Measurements from ENCODE around the gene PCDH8. TPM values are rescaled to one million over a fixed set of nuclear protein-coding genes. Genes with fewer than 3 reads are reported as not detected.
A peak's percentile ranks its signal among the peaks of the same experiment; 100 is the strongest.

Gene PCDH8
- total RNA-seq, 1 experiment from 2014 or later: 0.92 TPM

GRCh38 chr13:52846567-52847321, 1.7 kb downstream of the PCDH8 start (continued):
- peak; percentile 88; the same call in 1 of the 2 replicates for TF ChIP-seq AFF4 (CRISPR knock-in tag; IDR thresholded peaks at IDR 0.05; ENCODE audit: borderline replicate concordance)
- TF ChIP-seq ZNF317 (CRISPR knock-in tag; IDR thresholded peaks at IDR 0.05; ENCODE audit: borderline replicate concordance, low read depth): peak; percentile 80
- peak; percentile 58 for TF ChIP-seq USF2 (CRISPR knock-in tag; IDR thresholded peaks at IDR 0.05)
- TF ChIP-seq CBFB (CRISPR knock-in tag; IDR thresholded peaks at IDR 0.05; ENCODE audit: low read depth): peak; percentile 98
- TF ChIP-seq ZNF396 (CRISPR knock-in tag; IDR thresholded peaks at IDR 0.05; ENCODE audit: borderline replicate concordance): no peak
- TF ChIP-seq GABPB1 (CRISPR knock-in tag; IDR thresholded peaks at IDR 0.05): no peak
- no peak for TF ChIP-seq ZNF416 (CRISPR knock-in tag; IDR thresholded peaks at IDR 0.05)
- TF ChIP-seq ATF3 (CRISPR knock-in tag; conservative IDR thresholded peaks at IDR 0.05): 0 out of 2 replicates have a peak, but pooled peaks have one; percentile 70
- TF ChIP-seq KAT7 (CRISPR knock-in tag; IDR thresholded peaks at IDR 0.05; ENCODE audit: borderline replicate concordance): peak; percentile 99
- TF ChIP-seq IRF2 (CRISPR knock-in tag; IDR thresholded peaks at IDR 0.05; ENCODE audit: borderline replicate concordance, low read depth): no peak
- no peak for TF ChIP-seq GRHL2 (CRISPR knock-in tag; IDR thresholded peaks at IDR 0.05; ENCODE audit: insufficient replicate concordance, severe bottlenecking)
- TF ChIP-seq SP1 (CRISPR knock-in tag; conservative IDR thresholded peaks at IDR 0.05): peak; percentile 94
- TF ChIP-seq ZNF263 (CRISPR knock-in tag; IDR thresholded peaks at IDR 0.05; ENCODE audit: low read depth): peak; percentile 79
- TF ChIP-seq MYBL2 (CRISPR knock-in tag; IDR thresholded peaks at IDR 0.05): peak; percentile 98
- peak; percentile 98 for TF ChIP-seq ZNF219 (CRISPR knock-in tag; IDR thresholded peaks at IDR 0.05; ENCODE audit: borderline replicate concordance)
- TF ChIP-seq IRF1 (CRISPR knock-in tag; IDR thresholded peaks at IDR 0.05): peak; percentile 96
- peak; percentile 93 for TF ChIP-seq CREM (CRISPR knock-in tag; IDR thresholded peaks at IDR 0.05)
- TF ChIP-seq ESRRA (CRISPR knock-in tag; IDR thresholded peaks at IDR 0.05; ENCODE audit: borderline replicate concordance): peak; percentile 98
- peak; percentile 95; the same call in 1 of the 2 replicates for TF ChIP-seq ZBTB21 (CRISPR knock-in tag; IDR thresholded peaks at IDR 0.05; ENCODE audit: borderline replicate concordance)
- TF ChIP-seq ZNF232 (CRISPR knock-in tag; IDR thresholded peaks at IDR 0.05): peak; percentile 99
- TF ChIP-seq TCF7 (CRISPR knock-in tag; IDR thresholded peaks at IDR 0.05; ENCODE audit: low read depth): peak; percentile 96
- no peak for TF ChIP-seq CDX4 (CRISPR knock-in tag; IDR thresholded peaks at IDR 0.05; ENCODE audit: borderline replicate concordance)
- TF ChIP-seq SMAD3 (CRISPR knock-in tag; IDR thresholded peaks at IDR 0.05; ENCODE audit: borderline replicate concordance): peak; percentile 97
- TF ChIP-seq FOXP1 (CRISPR knock-in tag; IDR thresholded peaks at IDR 0.05; ENCODE audit: borderline replicate concordance): peak; percentile 99
- 0 out of 2 replicates have a peak, but pooled peaks have one; percentile 54 for TF ChIP-seq ZSCAN18 (CRISPR knock-in tag; IDR thresholded peaks at IDR 0.05)
- no peak for TF ChIP-seq HMGA2 (CRISPR knock-in tag; IDR thresholded peaks at IDR 0.05)
- TF ChIP-seq AR (CRISPR knock-in tag; IDR thresholded peaks at IDR 0.05): no peak
- TF ChIP-seq ZNF423 (CRISPR knock-in tag; IDR thresholded peaks at IDR 0.05): no peak
- TF ChIP-seq RORB (CRISPR knock-in tag; IDR thresholded peaks at IDR 0.05): no peak
